Breast epithelium (tissue), 3 donors: ENCODE measurements around the gene GLIS1.

ENCODE experiments used
- POLR2AphosphoS5 ChIP-seq, 3 donors: sonication (generic); formaldehyde crosslinking; IDR thresholded peaks; one replicate each; pipeline ENCODE4 v1.6.1; 2017; ENCODE audit warnings: antibody characterized with exemption in 3 of 3
- TF ChIP-seq, protein P1 (sequence below), 3 donors: fragments of 450-650 bp; IDR thresholded peaks; one replicate each; pipeline ENCODE4 v1.5.1; 2016 to 2017; ENCODE audit warnings: antibody characterized with exemption in 3 of 3, mild to moderate bottlenecking in 3 of 3, moderate library complexity in 3 of 3

GRCh38 chr1:53572065-53572814, 166.7 kb downstream of the GLIS1 start:
- TF ChIP-seq, protein P1, sequence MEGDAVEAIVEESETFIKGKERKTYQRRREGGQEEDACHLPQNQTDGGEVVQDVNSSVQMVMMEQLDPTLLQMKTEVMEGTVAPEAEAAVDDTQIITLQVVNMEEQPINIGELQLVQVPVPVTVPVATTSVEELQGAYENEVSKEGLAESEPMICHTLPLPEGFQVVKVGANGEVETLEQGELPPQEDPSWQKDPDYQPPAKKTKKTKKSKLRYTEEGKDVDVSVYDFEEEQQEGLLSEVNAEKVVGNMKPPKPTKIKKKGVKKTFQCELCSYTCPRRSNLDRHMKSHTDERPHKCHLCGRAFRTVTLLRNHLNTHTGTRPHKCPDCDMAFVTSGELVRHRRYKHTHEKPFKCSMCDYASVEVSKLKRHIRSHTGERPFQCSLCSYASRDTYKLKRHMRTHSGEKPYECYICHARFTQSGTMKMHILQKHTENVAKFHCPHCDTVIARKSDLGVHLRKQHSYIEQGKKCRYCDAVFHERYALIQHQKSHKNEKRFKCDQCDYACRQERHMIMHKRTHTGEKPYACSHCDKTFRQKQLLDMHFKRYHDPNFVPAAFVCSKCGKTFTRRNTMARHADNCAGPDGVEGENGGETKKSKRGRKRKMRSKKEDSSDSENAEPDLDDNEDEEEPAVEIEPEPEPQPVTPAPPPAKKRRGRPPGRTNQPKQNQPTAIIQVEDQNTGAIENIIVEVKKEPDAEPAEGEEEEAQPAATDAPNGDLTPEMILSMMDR (IDR thresholded peaks at IDR 0.05) = no peak
- no peak for TF ChIP-seq POLR2AphosphoS5 (IDR thresholded peaks at IDR 0.05)
